Calu3 (cell line): ENCODE measurements around the gene APBA1. TPM values are rescaled to one million over a fixed set of nuclear protein-coding genes. Genes with fewer than 3 reads are reported as not detected.

Source experiments
- BruUV-seq: library from RNA; stranded (reverse); fragments of 400-500 nt; replicated peaks from 2 replicates; lab custom pipeline; 2021; lab: Mats Ljungman, UMichigan
- CTCF ChIA-PET: fragments of 300-600 bp; sonication (Branson Sonifier 250); formaldehyde crosslinking; loops from one replicate; lab custom pipeline; 2022; ENCODE audit warnings: antibody characterized with exemption; lab: Charles Lee
- DNase-seq: peaks from one replicate; pipeline ENCODE4 v3.0.0; 2022
- H3K27ac Mint-ChIP-seq: one replicate; pipeline ENCODE4 v1.8.0; 2022; ENCODE audit warnings: mixed read lengths; ENCODE audit not compliant: unreplicated experiment
- H3K27me3 Mint-ChIP-seq: one replicate; pipeline ENCODE4 v1.8.0; 2022; ENCODE audit warnings: mixed read lengths; ENCODE audit not compliant: unreplicated experiment
- H3K36me3 Mint-ChIP-seq: one replicate; pipeline ENCODE4 v1.8.0; 2022; ENCODE audit warnings: mild to moderate bottlenecking, moderate library complexity, mixed read lengths; ENCODE audit not compliant: insufficient read depth, unreplicated experiment
- H3K4me1 Mint-ChIP-seq: one replicate; pipeline ENCODE4 v1.8.0; 2022; ENCODE audit warnings: mild to moderate bottlenecking, low read depth, mixed read lengths; ENCODE audit not compliant: unreplicated experiment
- H3K4me3 Mint-ChIP-seq: one replicate; pipeline ENCODE4 v1.8.0; 2022; ENCODE audit warnings: mild to moderate bottlenecking, low read depth, moderate library complexity, mixed read lengths; ENCODE audit not compliant: unreplicated experiment
- H3K9me3 Mint-ChIP-seq: one replicate; pipeline ENCODE4 v1.8.0; 2022; ENCODE audit warnings: low read depth, mixed read lengths; ENCODE audit not compliant: unreplicated experiment
- intact Hi-C: fragments of 100-400 bp; cut with micrococcal nuclease; formaldehyde crosslinking; loops from one replicate; pipeline ENCODE4 v1.10.0; 2022; ENCODE audit not compliant: unreplicated experiment
- total RNA-seq: library from RNA; stranded (reverse); gene quantifications from 2 replicates; pipeline ENCODE4 v1.2.3, GENCODE V29; 2022
- TF ChIP-seq, protein P1 (sequence below): fragments of 200-600 bp; IDR thresholded peaks from one replicate; pipeline ENCODE4 v1.8.0; 2022; ENCODE audit warnings: antibody characterized with exemption; ENCODE audit not compliant: unreplicated experiment

The APBA1 gene
- total RNA-seq, 1 experiment from 2014 or later = 4.4 TPM

DNA sequence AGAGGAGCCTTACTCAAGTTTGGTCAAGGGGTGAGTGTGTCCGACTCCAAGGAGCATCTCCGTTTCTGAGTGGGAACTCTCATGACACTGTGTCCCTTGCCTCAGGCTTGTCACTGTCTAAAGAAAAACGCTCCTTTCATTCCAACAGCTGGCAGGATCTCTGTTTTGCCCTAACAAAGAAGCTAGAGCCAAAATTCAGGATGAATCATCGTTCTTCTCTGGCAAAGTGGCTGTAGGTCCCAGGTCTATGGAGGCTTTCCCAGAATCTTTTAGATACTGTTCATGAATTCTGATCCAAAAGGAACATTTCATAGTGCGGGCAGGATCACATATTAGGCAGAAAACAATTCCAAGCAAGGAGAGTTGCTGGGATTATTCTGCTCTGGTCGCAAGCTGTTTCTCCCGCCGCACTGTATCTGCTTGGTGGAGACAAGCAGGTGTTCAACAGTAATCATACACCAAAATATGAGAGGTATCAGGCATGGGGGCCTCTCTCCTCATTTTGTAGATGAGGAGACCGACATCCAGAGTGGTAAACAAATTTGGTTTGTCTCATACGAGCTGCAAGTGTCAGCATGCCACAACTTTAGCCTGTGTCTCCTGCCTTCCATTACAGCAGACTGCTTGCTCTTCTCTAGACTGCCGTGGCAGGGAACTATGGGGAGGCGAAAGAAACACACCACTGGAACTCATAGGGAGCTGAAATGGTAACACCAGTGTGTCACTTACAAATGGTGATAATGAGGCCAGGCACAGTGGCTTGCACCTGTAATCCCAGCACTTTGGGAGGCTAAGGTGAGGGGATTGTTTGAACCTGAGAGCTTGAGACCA, 274.6 kb downstream of the APBA1 start:
- CTCF ChIA-PET = no interaction called here
- DNase-seq = no peak
- BruUV-seq = no TSS peak
- Mint-ChIP-seq H3K36me3 (no peaks in the 10 kb centered on the region), H3K9me3 (no peaks in the 10 kb centered on the region), H3K4me1 (peaks cover 7% of the 10 kb centered on the region), H3K4me3 (no peak overlapping the region), H3K27ac (no peak overlapping the region), H3K27me3 (peaks cover 3% of the 10 kb centered on the region)
- intact Hi-C loops = no loop called here
- TF ChIP-seq, protein P1, sequence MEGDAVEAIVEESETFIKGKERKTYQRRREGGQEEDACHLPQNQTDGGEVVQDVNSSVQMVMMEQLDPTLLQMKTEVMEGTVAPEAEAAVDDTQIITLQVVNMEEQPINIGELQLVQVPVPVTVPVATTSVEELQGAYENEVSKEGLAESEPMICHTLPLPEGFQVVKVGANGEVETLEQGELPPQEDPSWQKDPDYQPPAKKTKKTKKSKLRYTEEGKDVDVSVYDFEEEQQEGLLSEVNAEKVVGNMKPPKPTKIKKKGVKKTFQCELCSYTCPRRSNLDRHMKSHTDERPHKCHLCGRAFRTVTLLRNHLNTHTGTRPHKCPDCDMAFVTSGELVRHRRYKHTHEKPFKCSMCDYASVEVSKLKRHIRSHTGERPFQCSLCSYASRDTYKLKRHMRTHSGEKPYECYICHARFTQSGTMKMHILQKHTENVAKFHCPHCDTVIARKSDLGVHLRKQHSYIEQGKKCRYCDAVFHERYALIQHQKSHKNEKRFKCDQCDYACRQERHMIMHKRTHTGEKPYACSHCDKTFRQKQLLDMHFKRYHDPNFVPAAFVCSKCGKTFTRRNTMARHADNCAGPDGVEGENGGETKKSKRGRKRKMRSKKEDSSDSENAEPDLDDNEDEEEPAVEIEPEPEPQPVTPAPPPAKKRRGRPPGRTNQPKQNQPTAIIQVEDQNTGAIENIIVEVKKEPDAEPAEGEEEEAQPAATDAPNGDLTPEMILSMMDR = no peak

DNA sequence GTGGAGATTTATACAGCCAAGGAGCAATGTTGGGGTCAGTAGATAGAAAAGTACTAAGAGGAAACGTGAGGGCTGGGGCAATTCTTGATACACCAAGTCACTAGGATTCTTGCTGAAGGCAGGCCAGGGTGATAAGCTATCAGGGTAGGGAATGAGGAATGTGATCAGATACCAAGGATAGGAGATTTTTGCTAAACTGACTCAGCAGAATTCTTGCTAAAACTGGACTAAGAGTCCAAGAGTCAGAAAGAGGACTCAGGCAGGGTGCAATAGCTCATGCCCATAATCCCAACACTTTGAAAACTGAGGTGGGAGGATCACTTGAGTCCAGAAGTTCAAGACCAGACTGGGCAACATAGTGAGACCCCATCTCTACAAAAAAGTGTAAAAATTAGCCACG, 275.4 kb downstream of the APBA1 start:
- Mint-ChIP-seq H3K4me1 (peaks cover 7% of the 10 kb centered on the region), H3K9me3 (no peaks in the 10 kb centered on the region), H3K36me3 (no peaks in the 10 kb centered on the region), H3K4me3 (no peak overlapping the region), H3K27ac (no peak overlapping the region), H3K27me3 (no peaks in the 10 kb centered on the region)
- intact Hi-C loops = no loop called here
- CTCF ChIA-PET = no interaction called here
- BruUV-seq = no TSS peak
- DNase-seq = no peak
- TF ChIP-seq, protein P1 = no peak

DNA sequence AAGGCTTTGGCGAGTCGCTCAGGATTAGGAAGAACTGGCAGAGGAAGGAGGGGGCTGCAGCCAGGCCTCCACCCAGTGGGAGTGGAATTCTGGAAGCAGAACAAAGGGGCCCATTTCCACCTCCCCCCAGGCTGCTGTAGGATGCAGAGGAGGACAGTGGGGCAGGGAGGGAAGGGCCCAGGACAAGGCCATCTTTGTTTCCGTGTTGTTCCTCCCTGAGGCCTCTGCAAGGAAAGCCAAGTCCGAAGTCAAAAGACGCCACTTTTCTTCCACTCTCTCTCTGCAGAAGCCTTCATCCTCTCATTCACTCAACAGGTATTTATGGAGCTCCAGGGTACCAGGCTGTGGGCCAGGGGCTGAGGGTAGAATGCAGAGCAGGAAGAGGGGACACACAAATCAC, 276.5 kb downstream of the APBA1 start:
- CTCF ChIA-PET = no interaction called here
- BruUV-seq = no TSS peak
- no peak for DNase-seq
- TF ChIP-seq, protein P1 = no peak
- Mint-ChIP-seq H3K27me3 (no peaks in the 10 kb centered on the region), H3K27ac (no peak overlapping the region), H3K9me3 (no peaks in the 10 kb centered on the region), H3K4me1 (peaks cover 4% of the 10 kb centered on the region), H3K36me3 (no peaks in the 10 kb centered on the region), H3K4me3 (no peak overlapping the region)
- intact Hi-C loops = no loop called here

DNA sequence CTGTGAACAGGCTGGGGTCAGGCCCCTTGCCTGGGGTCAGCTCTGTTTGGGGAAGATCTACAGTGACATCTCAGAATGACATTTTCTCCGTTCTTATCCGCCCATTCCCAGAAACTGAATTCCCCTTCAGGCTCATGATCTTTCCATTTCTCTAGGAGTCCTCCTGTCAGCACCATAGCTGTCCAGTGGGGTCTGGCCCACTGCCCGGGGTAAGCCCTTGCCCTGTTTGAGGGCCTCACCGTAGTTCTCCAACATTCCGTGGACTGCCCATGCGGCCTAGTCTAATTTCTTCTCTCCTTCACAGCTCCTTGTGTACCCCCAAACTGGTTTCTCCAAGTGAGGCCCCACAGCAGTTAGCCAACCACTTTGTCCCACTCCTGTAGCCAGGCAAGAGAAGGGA, 278.7 kb downstream of the APBA1 start:
- Mint-ChIP-seq H3K36me3 (no peaks in the 10 kb centered on the region), H3K27ac (no peak overlapping the region), H3K9me3 (no peaks in the 10 kb centered on the region), H3K4me1 (peaks cover 4% of the 10 kb centered on the region), H3K27me3 (no peaks in the 10 kb centered on the region), H3K4me3 (no peak overlapping the region)
- TF ChIP-seq, protein P1 = no peak
- no TSS peak for BruUV-seq
- no peak for DNase-seq
- CTCF ChIA-PET = no interaction called here
- intact Hi-C loops = no loop called here
